SH-SY5Y (cell line): ENCODE results near the gene ACTR3.

Experiments
- GATA2 ChIP-seq: IDR thresholded peaks from 2 replicates; pipeline ENCODE4 v1.6.1; 2011; ENCODE audit warnings: mild to moderate bottlenecking, low read depth, low read length
- GATA3 ChIP-seq: IDR thresholded peaks from 2 replicates; pipeline ENCODE4 v1.6.1; 2011; ENCODE audit warnings: low read depth, mild to moderate bottlenecking, low read length, moderate library complexity

Gene ACTR3

GRCh38 chr2:113890253-113891235 is 655 bp downstream of the ACTR3 start:
- TF ChIP-seq GATA3: no peak
- TF ChIP-seq GATA2: no peak; the same call in 1 of the 2 replicates

DNA sequence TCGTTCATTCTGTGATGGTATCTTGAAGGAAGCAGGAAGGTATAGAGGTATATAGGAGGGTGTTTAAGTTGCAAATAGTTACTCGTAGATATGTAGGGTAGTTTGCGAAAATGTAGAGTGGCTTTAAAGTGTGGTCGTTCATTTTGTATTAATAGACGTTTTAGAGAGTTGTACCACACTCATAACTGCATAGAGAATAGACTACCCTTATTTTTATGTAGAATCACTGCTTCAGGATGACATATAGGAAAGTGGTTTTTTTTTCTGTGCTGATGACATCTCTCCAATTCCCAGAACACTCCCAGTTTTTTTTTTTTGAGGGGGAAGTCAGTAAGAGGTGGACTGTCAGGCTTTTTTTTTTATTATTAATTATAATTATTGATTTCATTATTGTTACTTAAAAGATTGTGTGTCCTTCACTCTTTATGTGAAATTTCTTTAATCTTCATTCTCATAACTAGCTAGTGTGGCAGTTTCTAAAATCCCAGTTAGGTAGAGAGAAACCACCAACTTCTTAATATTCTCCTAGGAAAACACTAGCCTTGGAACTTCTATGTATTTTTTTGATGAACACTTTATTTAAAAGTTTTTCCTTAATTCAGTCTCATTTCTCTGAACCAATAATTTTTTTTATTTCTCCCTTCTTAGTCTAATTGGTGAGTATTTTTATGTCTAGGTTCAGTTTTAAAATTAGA is 1.5 kb downstream of the ACTR3 start:
- TF ChIP-seq GATA3 (no peak), GATA2 (no peak)

DNA sequence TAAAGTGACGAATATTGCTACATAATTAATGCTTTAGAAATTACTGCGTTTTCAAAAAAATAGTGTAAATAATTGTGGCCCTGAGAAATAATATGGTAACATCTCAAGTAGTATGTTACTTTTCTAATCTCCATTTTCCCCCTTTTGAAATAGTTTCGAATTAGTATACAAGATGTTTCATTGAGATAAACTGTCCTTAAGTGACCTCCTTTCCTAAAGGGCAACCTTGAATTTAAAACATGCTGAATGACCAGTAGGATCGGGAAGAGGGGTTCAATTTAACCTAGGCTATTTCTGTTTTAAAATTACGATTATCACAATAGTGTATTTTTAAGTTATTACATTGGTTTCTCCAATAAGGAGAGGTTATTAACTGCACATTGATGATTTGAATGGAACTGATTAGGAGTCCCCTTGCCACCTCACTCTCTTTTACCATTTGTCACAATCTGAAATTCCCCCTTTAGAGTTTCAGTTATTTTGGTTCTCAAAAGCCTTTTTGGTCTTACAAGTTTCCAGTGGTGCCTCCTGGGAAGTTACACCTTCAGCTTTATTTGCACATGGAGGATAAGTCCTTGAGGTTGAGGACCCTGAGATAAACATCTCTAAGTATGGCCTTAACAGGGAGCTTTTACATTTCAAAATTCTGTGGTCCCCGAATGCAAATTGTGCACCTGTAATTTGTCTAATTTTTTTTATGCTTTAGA is 2.3 kb downstream of the ACTR3 start:
- TF ChIP-seq GATA3 (no peak), GATA2 (no peak)

- TF ChIP-seq GATA2: no peak
- TF ChIP-seq GATA3: no peak
These were observed 4.4 kb downstream of the ACTR3 start for GRCh38 chr2:113894156-113894743.

- TF ChIP-seq GATA3: no peak
- TF ChIP-seq GATA2: no peak
These were observed 5.4 kb downstream of the ACTR3 start for GRCh38 chr2:113895301-113895700.

DNA sequence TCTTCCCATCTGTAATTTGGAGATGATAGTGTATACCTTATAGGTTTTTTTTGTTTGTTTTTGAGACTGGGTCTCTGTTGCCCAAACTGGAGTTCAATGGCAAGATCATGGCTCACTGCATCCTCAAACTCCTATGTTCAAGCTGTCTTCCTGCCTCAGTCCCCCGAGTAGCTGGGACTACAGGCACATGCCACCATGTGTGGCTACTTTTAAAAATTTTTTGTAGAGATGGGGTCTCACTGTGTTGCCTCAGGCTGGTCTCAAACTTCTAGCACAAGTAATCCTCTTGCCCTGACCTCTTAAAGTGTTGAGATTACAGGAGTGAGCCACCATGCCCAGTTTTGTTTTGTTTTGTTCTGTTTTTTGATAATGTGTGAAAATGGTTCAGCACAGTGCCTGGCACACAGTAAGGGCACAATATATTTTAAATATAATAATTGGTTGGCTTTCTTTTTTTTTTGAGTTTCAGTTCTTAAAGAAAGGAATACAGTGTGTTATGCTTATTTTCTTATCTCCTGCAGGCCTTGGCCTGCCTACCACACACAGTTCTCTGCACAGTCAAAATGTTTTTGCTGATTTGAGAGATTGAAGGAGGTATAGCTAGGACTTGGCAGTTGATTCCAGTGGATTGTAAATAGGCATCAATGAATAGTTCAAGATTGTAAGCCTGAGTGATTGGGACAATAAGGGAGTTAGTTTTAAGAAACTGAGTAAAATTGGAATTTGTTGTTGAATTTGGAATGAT is 6.1 kb downstream of the ACTR3 start:
- no peak for TF ChIP-seq GATA3
- no peak for TF ChIP-seq GATA2

DNA sequence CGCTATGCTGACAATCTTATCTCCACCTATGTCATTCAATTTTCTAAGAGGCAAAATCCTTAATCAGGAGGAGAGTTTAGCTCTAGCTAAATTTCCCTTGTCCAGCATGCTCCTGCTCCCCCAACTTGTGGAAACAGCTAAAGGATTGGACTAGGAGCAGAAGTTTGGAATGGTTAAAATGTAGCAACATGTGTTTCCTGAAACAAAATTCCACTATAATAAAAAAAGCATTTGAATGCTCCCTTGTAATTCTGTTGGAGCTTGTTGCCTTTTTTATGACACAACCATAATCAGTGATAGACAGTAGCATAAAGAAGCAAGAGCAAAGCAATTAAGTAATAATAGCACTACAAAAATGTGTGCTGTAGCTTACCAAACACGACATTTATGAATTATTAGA is 6.9 kb downstream of the ACTR3 start:
- TF ChIP-seq GATA2 (no peak), GATA3 (no peak)

DNA sequence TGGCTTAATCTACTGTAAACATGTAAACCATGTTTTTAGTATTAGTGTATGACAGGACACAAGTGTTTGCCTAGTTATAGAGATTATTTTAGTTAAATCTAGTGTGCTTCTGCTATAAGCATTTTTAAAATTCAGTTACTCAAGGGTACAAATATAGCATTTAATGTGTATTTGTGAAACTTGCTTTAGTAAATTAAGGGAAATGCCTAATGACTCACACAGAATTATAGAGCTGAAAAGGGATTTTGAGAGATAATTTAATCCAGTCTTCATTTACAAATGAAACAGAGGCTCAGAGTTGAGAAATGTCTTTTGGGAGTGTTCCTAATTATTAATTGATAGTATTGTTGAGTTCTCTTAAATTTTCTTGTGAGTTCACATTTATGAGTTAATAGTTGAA is 8.2 kb downstream of the ACTR3 start:
- TF ChIP-seq GATA2 (no peak), GATA3 (no peak)

GRCh38 chr2:113899166-113899565 is 9.3 kb downstream of the ACTR3 start:
- TF ChIP-seq GATA2: no peak
- TF ChIP-seq GATA3: no peak

- no peak for TF ChIP-seq GATA2
- TF ChIP-seq GATA3: no peak
These were observed 12.1 kb downstream of the ACTR3 start for GRCh38 chr2:113901943-113902342.

GRCh38 chr2:113905886-113906285 is 16.0 kb downstream of the ACTR3 start:
- TF ChIP-seq GATA3 (no peak), GATA2 (no peak)

DNA sequence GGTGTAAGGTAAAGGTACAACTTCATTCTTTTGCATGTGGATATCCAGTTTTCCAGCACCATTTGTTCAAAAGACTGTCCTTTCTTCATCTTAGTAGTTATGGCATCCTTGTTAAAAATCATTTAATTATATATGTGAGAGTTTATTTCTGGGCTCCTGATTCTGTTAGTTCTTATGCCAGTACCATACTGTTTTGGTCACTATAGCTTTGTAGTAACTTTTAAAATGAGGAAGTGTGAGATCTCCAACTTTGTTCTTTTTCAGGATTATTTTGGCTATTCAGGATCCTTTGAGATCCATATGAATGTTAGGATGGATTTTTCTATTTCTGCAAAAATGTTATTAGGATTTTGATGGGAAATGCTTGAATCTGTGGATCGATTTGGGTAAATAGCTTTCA is 16.8 kb downstream of the ACTR3 start:
- TF ChIP-seq GATA3: no peak
- TF ChIP-seq GATA2: no peak

DNA sequence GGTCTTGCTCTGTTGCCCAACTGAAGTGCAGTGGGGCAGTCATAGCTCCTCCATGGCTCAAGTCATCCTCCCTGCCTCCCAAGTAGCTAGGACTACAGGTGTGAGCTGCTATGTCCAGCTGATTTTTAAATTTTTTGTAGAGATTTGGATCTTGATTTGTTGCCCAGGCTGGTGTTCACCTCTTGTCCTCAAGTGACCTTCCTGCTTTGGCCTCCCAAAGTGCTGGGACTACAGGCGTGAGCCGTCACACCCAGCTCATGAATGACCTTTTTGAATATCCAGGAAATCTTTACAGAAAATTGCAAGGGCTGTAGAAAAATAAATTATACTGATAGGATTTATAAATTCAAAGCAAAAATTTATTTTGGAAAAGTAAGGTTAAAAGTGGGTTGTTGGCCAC is 17.4 kb downstream of the ACTR3 start:
- no peak for TF ChIP-seq GATA2
- no peak for TF ChIP-seq GATA3

DNA sequence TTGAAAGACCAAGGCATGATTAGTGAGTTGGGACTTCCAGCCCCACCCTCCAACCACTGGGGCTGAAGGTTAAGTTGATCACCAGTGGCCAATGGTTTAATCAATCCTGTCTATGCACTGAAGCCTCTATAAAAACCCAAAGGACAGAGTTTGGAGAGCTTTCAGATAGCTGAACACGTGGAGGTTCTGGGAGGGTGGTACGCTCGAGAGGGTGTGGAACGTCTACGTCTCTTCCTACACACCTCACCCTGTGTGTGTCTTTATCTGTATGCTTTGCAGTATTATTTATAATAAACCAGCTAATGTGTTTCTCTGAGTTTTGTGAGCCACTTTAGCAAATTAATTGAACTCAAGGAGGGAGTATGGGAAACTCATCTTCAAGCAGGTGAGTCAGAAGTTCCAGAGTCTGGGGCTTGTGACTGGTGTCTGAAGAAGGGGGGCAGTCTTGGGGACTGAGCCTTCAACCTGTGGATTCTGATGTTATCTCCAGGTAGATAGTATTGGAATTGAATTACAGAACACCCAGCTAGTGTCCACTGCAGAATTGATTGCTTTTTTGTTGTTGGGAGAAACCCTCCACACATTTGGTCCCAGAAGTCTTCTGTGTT is 20.3 kb downstream of the ACTR3 start:
- TF ChIP-seq GATA2 (no peak), GATA3 (no peak)
